Subcutaneous adipose tissue (tissue), 4 donors: Measurements from ENCODE around the gene RAB10. TPM values are rescaled to one million over a fixed set of nuclear protein-coding genes. Genes with fewer than 3 reads are reported as not detected.

ENCODE experiments used
- total RNA-seq, 4 donors: library from RNA; depleted of rRNA; stranded (reverse); fragments of >200 nt; gene quantifications; one replicate each; pipeline ENCODE4 v1.1.0, GENCODE V29; 2016
- TF ChIP-seq, protein P1 (sequence below): fragments of 450-650 bp; IDR thresholded peaks from one replicate; pipeline ENCODE4 v1.5.1; 2016; ENCODE audit warnings: low read depth, mild to moderate bottlenecking, control low read depth, antibody characterized with exemption, moderate library complexity

RAB10 gene
- total RNA-seq, 4 donors from 2014 or later = 73.5 to 108 (median 81.9) TPM

DNA sequence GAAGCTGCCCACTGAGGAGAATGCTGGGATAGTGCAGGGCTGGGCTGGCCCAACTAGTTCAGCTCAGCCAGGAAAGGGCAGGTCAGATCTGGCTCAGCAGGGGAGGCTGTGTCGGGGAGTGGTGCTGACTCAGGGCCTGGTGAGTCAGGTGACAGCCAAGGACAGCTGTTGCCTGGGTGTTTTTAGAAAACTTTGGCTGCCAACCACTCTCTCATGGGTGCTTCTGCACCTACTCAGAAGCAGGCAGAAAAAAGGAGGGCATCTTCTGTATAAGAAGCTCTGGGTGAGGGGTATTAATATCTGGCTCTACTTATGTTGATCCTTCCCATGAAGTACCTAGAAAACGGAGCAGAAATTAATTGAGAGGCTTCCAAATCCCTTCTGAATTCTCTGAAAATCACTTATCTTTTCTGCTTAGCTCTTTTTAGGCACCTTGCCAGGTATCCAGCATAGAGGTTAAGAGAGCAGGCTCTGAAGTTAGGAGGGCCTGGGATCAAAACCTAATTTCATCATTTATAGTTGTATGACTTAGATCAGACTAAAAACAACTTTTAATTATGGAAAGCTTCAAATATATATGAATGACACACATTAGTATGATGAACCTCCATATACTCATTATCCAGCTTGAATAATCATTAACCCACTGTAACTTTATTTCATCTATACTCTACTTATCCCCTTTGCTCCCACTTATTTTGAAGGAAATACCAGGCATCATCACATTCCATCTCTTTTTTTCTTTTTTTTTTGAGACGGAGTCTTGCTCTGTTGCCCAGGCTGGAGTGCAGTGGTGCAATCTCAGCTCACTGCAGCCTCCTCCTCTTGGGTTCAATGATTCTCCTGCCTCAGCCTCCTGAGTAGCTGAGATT is 15.5 kb upstream of the RAB10 start:
- TF ChIP-seq, protein P1, sequence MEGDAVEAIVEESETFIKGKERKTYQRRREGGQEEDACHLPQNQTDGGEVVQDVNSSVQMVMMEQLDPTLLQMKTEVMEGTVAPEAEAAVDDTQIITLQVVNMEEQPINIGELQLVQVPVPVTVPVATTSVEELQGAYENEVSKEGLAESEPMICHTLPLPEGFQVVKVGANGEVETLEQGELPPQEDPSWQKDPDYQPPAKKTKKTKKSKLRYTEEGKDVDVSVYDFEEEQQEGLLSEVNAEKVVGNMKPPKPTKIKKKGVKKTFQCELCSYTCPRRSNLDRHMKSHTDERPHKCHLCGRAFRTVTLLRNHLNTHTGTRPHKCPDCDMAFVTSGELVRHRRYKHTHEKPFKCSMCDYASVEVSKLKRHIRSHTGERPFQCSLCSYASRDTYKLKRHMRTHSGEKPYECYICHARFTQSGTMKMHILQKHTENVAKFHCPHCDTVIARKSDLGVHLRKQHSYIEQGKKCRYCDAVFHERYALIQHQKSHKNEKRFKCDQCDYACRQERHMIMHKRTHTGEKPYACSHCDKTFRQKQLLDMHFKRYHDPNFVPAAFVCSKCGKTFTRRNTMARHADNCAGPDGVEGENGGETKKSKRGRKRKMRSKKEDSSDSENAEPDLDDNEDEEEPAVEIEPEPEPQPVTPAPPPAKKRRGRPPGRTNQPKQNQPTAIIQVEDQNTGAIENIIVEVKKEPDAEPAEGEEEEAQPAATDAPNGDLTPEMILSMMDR = no peak

GRCh38 chr2:26020231-26020640 is 13.6 kb upstream of the RAB10 start:
- TF ChIP-seq, protein P1 = no peak

- TF ChIP-seq, protein P1 = no peak
Measured at GRCh38 chr2:26024260-26024659, 9.6 kb upstream of the RAB10 start.

DNA sequence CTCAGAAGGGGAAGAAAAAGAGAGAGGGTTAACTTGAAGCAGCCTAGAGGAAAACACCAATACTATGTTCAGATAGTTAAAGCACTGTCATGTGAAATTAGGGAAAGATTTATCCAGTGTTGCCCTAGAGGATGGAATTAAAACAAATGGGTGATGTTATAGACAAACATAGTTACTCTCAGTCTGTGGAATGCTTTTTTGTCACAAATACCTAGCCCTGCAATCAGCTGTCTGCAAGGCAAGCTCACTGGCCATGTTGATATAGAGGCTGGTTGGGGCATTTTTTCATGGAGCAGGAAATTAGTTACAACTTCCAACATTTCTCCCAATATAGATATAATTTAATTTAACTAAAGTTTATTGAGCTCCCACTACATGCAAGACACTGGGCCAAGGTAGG is 8.4 kb upstream of the RAB10 start:
- TF ChIP-seq, protein P1 = no peak

DNA sequence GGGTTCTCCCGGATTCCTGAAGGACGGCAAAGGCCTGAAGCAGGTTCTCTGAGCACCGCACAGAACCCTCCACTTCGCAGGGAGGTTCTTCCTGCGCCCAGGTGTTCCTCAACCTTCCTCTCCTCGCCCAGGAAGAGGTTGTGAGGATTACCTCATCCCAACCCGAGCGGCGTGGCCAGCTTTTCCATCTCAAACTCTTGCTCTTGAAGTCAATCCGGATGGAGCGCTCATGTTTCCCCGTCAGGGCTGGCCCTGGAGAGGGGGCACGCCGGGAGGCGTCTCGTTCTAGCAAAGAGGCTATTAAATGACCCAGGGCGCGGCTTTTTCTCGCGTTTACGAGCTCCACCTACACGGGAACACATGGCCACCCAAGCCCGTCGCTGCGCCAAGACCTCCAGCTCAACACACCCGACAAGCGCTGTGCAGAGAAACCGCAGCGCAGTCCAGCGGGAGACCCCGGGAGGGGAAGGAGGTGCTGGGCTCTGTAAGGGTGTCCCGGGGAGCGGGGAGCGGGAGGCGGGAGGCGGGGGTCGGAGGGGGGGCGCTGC is 540 bp upstream of the RAB10 start:
- TF ChIP-seq, protein P1 = no peak

- TF ChIP-seq, protein P1 = no peak
Measured at GRCh38 chr2:26034637-26034992, 731 bp downstream of the RAB10 start.

- TF ChIP-seq, protein P1 = no peak
Measured at GRCh38 chr2:26035090-26035743, 1.3 kb downstream of the RAB10 start.
